CD4-positive, CD25-positive, alpha-beta regulatory T cell (primary cell): ENCODE results near the gene PRRC2A. TPM values are rescaled to one million over a fixed set of nuclear protein-coding genes. Genes with fewer than 3 reads are reported as not detected.

Source experiments
- ATAC-seq, 2 donors: fragments of 150-1000 bp; cut with Tn5 transposase; one replicate each; pipeline ENCODE4 v1.10.0; 2021; ENCODE audit warnings: low read depth in 2 of 2, moderate number of reproducible peaks in 2 of 2, moderate library complexity in 1 of 2
- DNase-seq, 3 donors: peaks; one replicate each; pipeline versions ENCODE4 v3.0.0 to v3.0.0-alpha.2; 2012 to 2022; ENCODE audit warnings: mixed read lengths in 1 of 3
- H3K27ac ChIP-seq: one replicate; pipeline ENCODE4 v1.7.0; 2013; ENCODE audit warnings: mild to moderate bottlenecking, low read length; ENCODE audit not compliant: insufficient read depth, poor library complexity, severe bottlenecking
- H3K27me3 ChIP-seq: one replicate; pipeline ENCODE4 v1.7.0; 2013; ENCODE audit warnings: low read length; ENCODE audit not compliant: control insufficient read depth, insufficient read depth
- H3K36me3 ChIP-seq: one replicate; pipeline ENCODE4 v1.7.0; 2013; ENCODE audit warnings: mild to moderate bottlenecking, low read length, moderate library complexity; ENCODE audit not compliant: control insufficient read depth, insufficient read depth
- H3K4me1 ChIP-seq: 2 replicates; pipeline ENCODE4 v1.7.0; 2013; ENCODE audit warnings: mild to moderate bottlenecking, low read length; ENCODE audit not compliant: insufficient read depth, control insufficient read depth, poor library complexity, severe bottlenecking
- H3K4me3 ChIP-seq: one replicate; pipeline ENCODE4 v1.7.0; 2013; ENCODE audit warnings: low read depth, mild to moderate bottlenecking, low read length, moderate library complexity
- H3K9me3 ChIP-seq, 2 experiments: 1 replicate in 1 of 2; 2 replicates in 1 of 2; pipeline ENCODE4 v1.7.0; 2013; ENCODE audit warnings: low read length in 2 of 2, mild to moderate bottlenecking in 1 of 2, moderate library complexity in 1 of 2; ENCODE audit not compliant: control insufficient read depth in 2 of 2
- H3K27ac Mint-ChIP-seq, 3 donors: one replicate each; pipeline ENCODE4 v1.8.0; 2020 to 2022; ENCODE audit warnings: mild to moderate bottlenecking in 3 of 3, mixed read lengths in 3 of 3, moderate library complexity in 2 of 3
- H3K27me3 Mint-ChIP-seq: one replicate; pipeline ENCODE4 v1.8.0; 2022; ENCODE audit warnings: mild to moderate bottlenecking, mixed read lengths
- H3K36me3 Mint-ChIP-seq: one replicate; pipeline ENCODE4 v1.8.0; 2020; ENCODE audit warnings: mixed read lengths
- H3K4me1 Mint-ChIP-seq, 4 donors: one replicate each; pipeline ENCODE4 v1.8.0; 2020 to 2022; ENCODE audit warnings: mixed read lengths in 4 of 4, mild to moderate bottlenecking in 1 of 4
- H3K4me3 Mint-ChIP-seq, 4 donors: one replicate each; pipeline ENCODE4 v1.8.0; 2020 to 2022; ENCODE audit warnings: mild to moderate bottlenecking in 4 of 4, mixed read lengths in 4 of 4, moderate library complexity in 3 of 4
- H3K9me3 Mint-ChIP-seq, 7 donors: one replicate each; pipeline ENCODE4 v1.8.0; 2020 to 2022; ENCODE audit warnings: mixed read lengths in 7 of 7, mild to moderate bottlenecking in 3 of 7, moderate library complexity in 2 of 7
- polyA plus RNA-seq, 4 donors: library from polyadenylated mRNA; unstranded; fragments of 300-500 nt; fragmentation: Illumina TruSeq; gene quantifications; one replicate each; pipeline ENCODE4 v1.2.3, GENCODE V29; 2021
- total RNA-seq: library from RNA; stranded (reverse); gene quantifications from one replicate; pipeline ENCODE4 v1.2.3, GENCODE V29; 2022

Gene PRRC2A
- total and polyA plus RNA-seq, 5 donors from 2014 or later: 2.8 to 214 (median 3.2) TPM

- H3K36me3 Mint-ChIP-seq: no peaks in the 10 kb centered on the region
Measured at GRCh38 chr6:31610968-31611367, 9.5 kb upstream of the PRRC2A start.

GRCh38 chr6:31614075-31614619 lies 6.4 kb upstream of the PRRC2A start:
- Mint-ChIP-seq H3K9me3 (no peaks in the 10 kb centered on the region), H3K27ac (no peak overlapping the region), H3K36me3 (no peaks in the 10 kb centered on the region), H3K4me3 (no peak overlapping the region), H3K27me3 (no peaks in the 10 kb centered on the region), H3K4me1 (peaks cover 0 to 31% (median 7%) of the 10 kb centered on the region in 4 donors)
- peaks cover 8% of the 10 kb centered on the region for H3K4me1 ChIP-seq
- DNase-seq: no peak
- H3K36me3 ChIP-seq: no peaks in the 10 kb centered on the region
- H3K4me3 ChIP-seq: no peak overlapping the region
- no peaks in the 10 kb centered on the region for H3K27me3 ChIP-seq
- H3K9me3 ChIP-seq: no peaks in the 10 kb centered on the region
- no peak for ATAC-seq
- no peak overlapping the region for H3K27ac ChIP-seq

More at GRCh38 chr6:31610968-31611367, 9.5 kb upstream of the PRRC2A start:
- Mint-ChIP-seq H3K9me3 (no peaks in the 10 kb centered on the region), H3K27me3 (no peaks in the 10 kb centered on the region), H3K27ac (peak overlapping the region in 1 of 3 donors; percentile 37), H3K4me1 (peaks cover 0 to 17% (median 5%) of the 10 kb centered on the region in 4 donors), H3K4me3 (no peak overlapping the region)
- Histone ChIP-seq H3K27ac (no peak overlapping the region), H3K4me3 (no peak overlapping the region), H3K9me3 (no peaks in the 10 kb centered on the region), H3K36me3 (no peaks in the 10 kb centered on the region), H3K4me1 (peaks cover 6% of the 10 kb centered on the region), H3K27me3 (no peaks in the 10 kb centered on the region)
- ATAC-seq: no peak
- no peak for DNase-seq

GRCh38 chr6:31614684-31615578 lies 5.6 kb upstream of the PRRC2A start, which contains the start of gene AIF1:
Gene AIF1 (plus strand): TSS chr6:31615234. CDS start chr6:31615330, 96 bp downstream.
- Histone ChIP-seq H3K4me3 (peak within 1 kb of the TSS; percentile 7), H3K27me3 (no peaks in the 10 kb centered on the region), H3K36me3 (no peaks in the 10 kb centered on the region), H3K27ac (no peak within 1 kb of the TSS), H3K4me1 (peaks cover 8% of the 10 kb centered on the region), H3K9me3 (no peaks in the 10 kb centered on the region)
- peaks cover 0 to 37% (median 8%) of the 10 kb centered on the region in 4 donors for H3K4me1 Mint-ChIP-seq
- no peaks in the 10 kb centered on the region for H3K36me3 Mint-ChIP-seq
- DNase-seq (no peak), ATAC-seq (no peak)
- H3K27ac Mint-ChIP-seq: peak within 1 kb of the TSS; percentile 72 to 95 (median 83)
- H3K27me3 Mint-ChIP-seq: no peaks in the 10 kb centered on the region
- H3K9me3 Mint-ChIP-seq: no peaks in the 10 kb centered on the region
- H3K4me3 Mint-ChIP-seq: peak within 1 kb of the TSS; percentile 5 to 93 (median 75)

DNA sequence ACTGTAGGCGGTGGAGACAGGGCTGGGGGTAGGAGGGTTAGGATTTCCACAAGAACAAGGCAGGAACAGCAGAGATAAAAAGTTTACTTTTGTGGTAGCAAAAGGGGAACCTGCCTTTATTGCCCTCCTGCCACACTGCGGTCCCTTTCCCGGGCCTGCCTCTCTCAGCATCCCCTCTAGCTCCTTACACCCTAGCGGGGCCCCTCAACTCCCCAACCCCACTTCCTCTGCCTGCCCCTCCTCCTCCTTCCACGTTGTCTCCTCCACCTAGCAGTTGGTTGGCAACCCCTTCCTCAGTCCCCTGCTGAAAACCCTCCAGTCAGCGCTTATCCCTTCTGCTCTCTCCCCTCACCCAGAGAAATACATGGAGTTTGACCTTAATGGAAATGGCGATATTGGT lies 4.8 kb upstream of the PRRC2A start:
- DNase-seq (peak in 1 of 3 donors; percentile 48), ATAC-seq (no peak)
- no peaks in the 10 kb centered on the region for H3K9me3 ChIP-seq
- peak overlapping the region; percentile 5 to 93 (median 75) for H3K4me3 Mint-ChIP-seq
- H3K27ac Mint-ChIP-seq: peak overlapping the region; percentile 69 to 95 (median 72)
- H3K4me3 ChIP-seq: peak overlapping the region; percentile 7
- peaks cover 8% of the 10 kb centered on the region for H3K4me1 ChIP-seq
- H3K27me3 ChIP-seq: no peaks in the 10 kb centered on the region
- H3K9me3 Mint-ChIP-seq: no peaks in the 10 kb centered on the region
- no peak overlapping the region for H3K27ac ChIP-seq
- H3K36me3 Mint-ChIP-seq: no peaks in the 10 kb centered on the region
- H3K27me3 Mint-ChIP-seq: no peaks in the 10 kb centered on the region
- no peaks in the 10 kb centered on the region for H3K36me3 ChIP-seq
- peaks cover 0 to 40% (median 12%) of the 10 kb centered on the region in 4 donors for H3K4me1 Mint-ChIP-seq

- no peaks in the 10 kb centered on the region for H3K36me3 ChIP-seq
- Mint-ChIP-seq H3K36me3 (no peaks in the 10 kb centered on the region), H3K9me3 (no peaks in the 10 kb centered on the region), H3K27me3 (no peaks in the 10 kb centered on the region), H3K4me1 (peaks cover 5 to 49% (median 19%) of the 10 kb centered on the region in 4 donors), H3K27ac (no peak overlapping the region), H3K4me3 (peak overlapping the region in 2 of 4 donors; percentile 39 to 70)
- H3K9me3 ChIP-seq: no peaks in the 10 kb centered on the region
- DNase-seq: no peak
- no peak overlapping the region for H3K4me3 ChIP-seq
- no peak overlapping the region for H3K27ac ChIP-seq
- ATAC-seq: no peak
- peaks cover 19% of the 10 kb centered on the region for H3K4me1 ChIP-seq
- no peaks in the 10 kb centered on the region for H3K27me3 ChIP-seq
Measured at GRCh38 chr6:31617010-31617409, 3.5 kb upstream of the PRRC2A start.

DNA sequence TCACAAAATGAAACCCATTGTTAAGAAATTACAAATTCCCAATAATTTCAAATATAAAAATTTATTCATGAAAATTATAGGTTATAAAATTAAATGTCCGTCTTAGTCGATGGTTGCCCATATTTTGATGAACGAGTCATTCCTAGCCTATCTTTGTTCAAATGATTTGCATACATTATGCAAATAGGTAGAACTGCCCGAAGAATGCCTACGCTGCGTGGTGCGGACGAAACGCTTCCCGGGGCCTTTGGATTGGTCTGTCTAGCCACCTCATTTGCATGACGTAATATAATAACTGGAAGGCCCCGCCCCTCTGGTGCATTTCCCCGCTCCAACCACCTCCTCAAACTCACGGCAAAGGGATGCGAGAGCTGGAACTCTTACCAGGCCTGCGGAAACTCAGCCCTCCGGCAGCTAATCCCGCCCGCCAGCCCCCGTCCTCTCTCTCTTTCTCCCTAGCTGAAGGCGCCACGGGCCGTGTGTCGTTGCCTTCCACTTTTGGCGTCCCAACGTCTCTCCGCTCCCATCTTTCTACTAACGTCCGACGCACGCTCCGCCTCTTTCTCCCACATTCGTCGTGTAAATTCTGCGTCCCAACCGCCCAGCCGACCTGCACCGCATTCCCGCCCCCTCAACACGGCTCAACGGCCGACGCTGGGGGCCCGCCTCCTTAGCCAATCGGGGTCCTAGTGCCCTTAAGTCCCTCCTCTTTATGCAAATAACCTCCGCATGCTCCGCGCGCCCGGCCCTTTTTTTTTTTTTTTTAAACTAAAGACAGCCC lies 520 bp upstream of the PRRC2A start:
- DNase-seq (peak; percentile 93 to 100 (median 94)), ATAC-seq (peak; percentile 80 to 87)
- Mint-ChIP-seq H3K4me3 (peak overlapping the region; percentile 85 to 97 (median 96)), H3K9me3 (no peaks in the 10 kb centered on the region), H3K27ac (peak overlapping the region; percentile 96 to 98 (median 96)), H3K36me3 (peaks cover 16% of the 10 kb centered on the region), H3K27me3 (no peaks in the 10 kb centered on the region), H3K4me1 (peaks cover 11 to 56% (median 26%) of the 10 kb centered on the region in 4 donors)
- peak overlapping the region; percentile 84 for H3K4me3 ChIP-seq
- peaks cover 21% of the 10 kb centered on the region for H3K36me3 ChIP-seq
- no peaks in the 10 kb centered on the region for H3K9me3 ChIP-seq
- H3K27me3 ChIP-seq: no peaks in the 10 kb centered on the region
- H3K4me1 ChIP-seq: peaks cover 26% of the 10 kb centered on the region
- peak overlapping the region; percentile 98 for H3K27ac ChIP-seq

DNA sequence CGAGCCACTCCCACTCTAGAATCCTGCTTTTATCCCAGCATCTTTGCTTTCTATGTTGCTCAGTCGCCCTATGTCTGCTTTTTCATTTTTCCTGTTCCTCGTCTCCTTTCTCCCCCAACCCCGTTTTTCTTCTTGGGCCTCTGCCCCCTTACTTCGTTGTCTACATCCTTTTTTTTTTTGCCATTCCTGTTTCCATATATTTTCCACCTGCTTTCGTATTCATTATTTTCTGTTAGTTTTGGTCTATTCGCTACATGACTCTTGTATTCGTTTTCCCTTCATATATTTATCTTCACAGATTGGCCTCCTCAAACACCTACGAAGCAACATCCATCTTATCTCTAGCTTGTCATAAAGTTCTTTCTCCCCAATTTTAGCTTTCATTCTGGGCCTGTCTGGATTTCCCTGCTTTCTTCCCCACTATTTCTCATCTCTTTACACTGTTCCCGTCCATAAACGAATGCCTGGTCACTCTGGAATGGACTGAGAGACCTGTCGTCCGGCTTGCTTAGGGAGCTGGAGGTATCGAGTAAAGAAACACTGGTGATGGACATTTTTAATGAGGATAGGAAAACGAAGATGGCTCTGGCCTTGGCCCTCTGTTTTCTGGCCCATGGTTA lies 915 bp downstream of the PRRC2A start:
- H3K36me3 ChIP-seq: peaks cover 36% of the 10 kb centered on the region
- no peaks in the 10 kb centered on the region for H3K9me3 ChIP-seq
- H3K4me1 ChIP-seq: peaks cover 18% of the 10 kb centered on the region
- ATAC-seq (no peak), DNase-seq (peak in 1 of 3 donors; percentile 24)
- Mint-ChIP-seq H3K9me3 (no peaks in the 10 kb centered on the region), H3K27me3 (no peaks in the 10 kb centered on the region), H3K4me1 (peaks cover 11 to 42% (median 27%) of the 10 kb centered on the region in 4 donors), H3K27ac (peak overlapping the region; percentile 96 to 97 (median 97)), H3K4me3 (peak overlapping the region; percentile 85 to 99 (median 96)), H3K36me3 (peaks cover 23% of the 10 kb centered on the region)
- peak overlapping the region; percentile 98 for H3K27ac ChIP-seq
- no peaks in the 10 kb centered on the region for H3K27me3 ChIP-seq
- H3K4me3 ChIP-seq: peak overlapping the region; percentile 78
